Glomerular visceral epithelial cell (primary cell): ENCODE measurements around the gene SLIT1.

Experiments used
- DNase-seq: peaks from one replicate; pipeline ENCODE4 v3.0.0-alpha.2; 2016; ENCODE audit errors: extremely low spot score

SLIT1 gene

GRCh38 chr10:97203220-97203619, 17.5 kb upstream of the SLIT1 start:
- no peak for DNase-seq

GRCh38 chr10:97200616-97201015, 14.9 kb upstream of the SLIT1 start:
- peak; percentile 55 for DNase-seq

- no peak for DNase-seq
Observed at GRCh38 chr10:97199152-97199551, 13.4 kb upstream of the SLIT1 start.

GRCh38 chr10:97197030-97197500, 11.3 kb upstream of the SLIT1 start:
- DNase-seq: no peak

- DNase-seq: peak; percentile 55
Observed at GRCh38 chr10:97196223-97197029, 10.7 kb upstream of the SLIT1 start.

GRCh38 chr10:97195706-97196222, 10.0 kb upstream of the SLIT1 start:
- DNase-seq: no peak

GRCh38 chr10:97192952-97193435, 7.2 kb upstream of the SLIT1 start:
- DNase-seq: no peak

- DNase-seq: no peak
Observed at GRCh38 chr10:97190450-97190849, 4.7 kb upstream of the SLIT1 start.

GRCh38 chr10:97188261-97188711, 2.5 kb upstream of the SLIT1 start:
- no peak for DNase-seq

GRCh38 chr10:97186911-97187310, 1.2 kb upstream of the SLIT1 start:
- no peak for DNase-seq

- DNase-seq: no peak
Observed at GRCh38 chr10:97184971-97185325, 811 bp downstream of the SLIT1 start.

GRCh38 chr10:97183314-97183713, 2.4 kb downstream of the SLIT1 start:
- DNase-seq: no peak

GRCh38 chr10:97182288-97182990, 3.3 kb downstream of the SLIT1 start:
- DNase-seq: no peak

- no peak for DNase-seq
Observed at GRCh38 chr10:97180986-97181385, 4.8 kb downstream of the SLIT1 start.

GRCh38 chr10:97180363-97180755, 5.4 kb downstream of the SLIT1 start:
- DNase-seq: no peak

GRCh38 chr10:97179731-97180362, 5.9 kb downstream of the SLIT1 start:
- DNase-seq: no peak

- no peak for DNase-seq
Observed at GRCh38 chr10:97179311-97179710, 6.4 kb downstream of the SLIT1 start.

- DNase-seq: no peak
Observed at GRCh38 chr10:97178074-97178473, 7.7 kb downstream of the SLIT1 start.

GRCh38 chr10:97176226-97176625, 9.5 kb downstream of the SLIT1 start:
- DNase-seq: no peak

- no peak for DNase-seq
Observed at GRCh38 chr10:97175586-97175985, 10.2 kb downstream of the SLIT1 start.

- DNase-seq: no peak
Observed at GRCh38 chr10:97174941-97175340, 10.8 kb downstream of the SLIT1 start.

GRCh38 chr10:97174276-97174775, 11.4 kb downstream of the SLIT1 start:
- no peak for DNase-seq
